Measurements from ENCODE around the gene MYH15. TPM values are rescaled to one million over a fixed set of nuclear protein-coding genes. Genes with fewer than 3 reads are reported as not detected.

MYH15 gene
- total and polyA plus RNA-seq, 10 of the 15 experiments (the other 5 are each of a cell fraction or from before 2014, with no cell fraction given), result 0.05 to 0.27 (median 0.09) TPM; not detected in 1

- no peak overlapping the region for H3K4me2 ChIP-seq (ENCODE audit: control insufficient read depth, insufficient read depth)
- RAD21 ChIA-PET (ENCODE audit: unreplicated experiment), result no interaction called here
- no peak overlapping the region for H3K27ac ChIP-seq (ENCODE audit: control insufficient read depth, insufficient read depth)
- no peaks in the 10 kb centered on the region for H3K36me3 ChIP-seq (ENCODE audit: control insufficient read depth in 2 of 2, insufficient read depth in 2 of 2, low read length in 1 of 2)
- CTCF ChIA-PET, result interaction anchor here (0.5 to 2.1 kb wide), 6 partner anchors 8 to 488 kb away, joined by 3 to 8 read pairs (median 3); no protein-coding TSS in a partner anchor
- H4K20me1 ChIP-seq (ENCODE audit: control insufficient read depth, insufficient read depth), result no peaks in the 10 kb centered on the region
- intact Hi-C loops (cut with micrococcal nuclease; ENCODE audit: unreplicated experiment), result no loop called here
- DNase-seq (ENCODE audit: low read depth, low spot score) (no peak), FAIRE-seq (no peak), ATAC-seq (no peak)
- no peaks in the 10 kb centered on the region for H3K9me3 ChIP-seq (replicated peaks; ENCODE audit: control insufficient read depth, insufficient read depth, low read length)
- no peaks in the 10 kb centered on the region for H3K79me2 ChIP-seq (ENCODE audit: control insufficient read depth, insufficient read depth, low read length)
- SMC1A ChIA-PET (ENCODE audit: uncharacterized antibody, unreplicated experiment), result interaction anchor here (1.3 to 2.6 kb wide), 2 partner anchors 9 to 12 kb away, joined by 4 to 7 read pairs; no protein-coding TSS in a partner anchor
- no peak for TF ChIP-seq EP300 (IDR thresholded peaks at IDR 0.05; ENCODE audit: borderline replicate concordance in 1 of 2, control insufficient read depth in 1 of 2, low read depth in 2 of 2, low read length in 2 of 2)
- TF ChIP-seq SUZ12 (IDR thresholded peaks at IDR 0.05; ENCODE audit: unreplicated experiment), result no peak
- TF ChIP-seq MTA3 (IDR thresholded peaks at IDR 0.05; ENCODE audit: borderline replicate concordance, low read length), result no peak
- no peak overlapping the region for H2AFZ ChIP-seq (ENCODE audit: control insufficient read depth, low read depth, low read length)
- POLR2A ChIA-PET, result no interaction called here
- H3K27me3 ChIP-seq (replicated peaks in 1 of 2; ENCODE audit: control insufficient read depth in 2 of 2, insufficient read depth in 2 of 2, low read length in 1 of 2), result no peaks in the 10 kb centered on the region
- 64% methylated on average over 3 of the region's 3 CpGs for WGBS (ENCODE audit: insufficient coverage, insufficient replicate concordance, low lambda C conversion rate, missing lambda C conversion rate)
- no peak overlapping the region for H3K4me3 ChIP-seq
- no peak overlapping the region for H3K9ac ChIP-seq (ENCODE audit: control insufficient read depth, insufficient read depth, low read length)
- H3K4me1 ChIP-seq (ENCODE audit: control insufficient read depth, insufficient read depth, low read length), result peaks cover 16% of the 10 kb centered on the region
- in situ Hi-C loops (cut with MboI), result no loop called here
- BruUV-seq (replicated peaks), result no TSS peak
These were observed 117.1 kb downstream of the MYH15 start for GRCh38 chr3:108393128-108393900.

- POLR2A ChIA-PET, result no interaction called here
- SMC1A ChIA-PET (ENCODE audit: uncharacterized antibody, unreplicated experiment), result interaction anchor here (1.3 to 2.6 kb wide), 2 partner anchors 10 to 13 kb away, joined by 4 to 7 read pairs; no protein-coding TSS in a partner anchor
These were observed 118.3 kb downstream of the MYH15 start for GRCh38 chr3:108391917-108392593.

More at GRCh38 chr3:108391917-108392593, 118.3 kb downstream of the MYH15 start:
- in situ Hi-C loops (cut with MboI) (no loop called here), intact Hi-C loops (cut with micrococcal nuclease; ENCODE audit: unreplicated experiment) (no loop called here)
- ATAC-seq, result no peak
- no peaks in the 10 kb centered on the region for H3K27me3 ChIP-seq (replicated peaks in 1 of 2; ENCODE audit: control insufficient read depth in 2 of 2, insufficient read depth in 2 of 2, low read length in 1 of 2)
- H4K20me1 ChIP-seq (ENCODE audit: control insufficient read depth, insufficient read depth), result no peaks in the 10 kb centered on the region
- no peak for DNase-seq (ENCODE audit: low read depth, low spot score)
- no peak for TF ChIP-seq CBX3 (IDR thresholded peaks at IDR 0.05; ENCODE audit: borderline replicate concordance, low read depth)
- no peak for TF ChIP-seq BHLHE40 (IDR thresholded peaks at IDR 0.05; ENCODE audit: borderline replicate concordance in 1 of 2, low read depth in 2 of 2, low read length in 1 of 2)
- ChIA-PET RAD21 (ENCODE audit: unreplicated experiment) (interaction anchor here (1.1 kb wide), 1 partner anchor 11 kb away, joined by 3 read pairs; no protein-coding TSS in a partner anchor), CTCF (interaction anchor here (0.9 to 2.1 kb wide), 5 partner anchors 11 to 100 kb away, joined by 3 to 8 read pairs (median 3); no protein-coding TSS in a partner anchor)
- no peaks in the 10 kb centered on the region for H3K36me3 ChIP-seq (ENCODE audit: control insufficient read depth in 2 of 2, insufficient read depth in 2 of 2, low read length in 1 of 2)
- H3K27ac ChIP-seq (ENCODE audit: control insufficient read depth, insufficient read depth), result no peak overlapping the region
- H3K4me2 ChIP-seq (ENCODE audit: control insufficient read depth, insufficient read depth), result no peak overlapping the region
- BruUV-seq (replicated peaks), result no TSS peak
- peaks cover 29% of the 10 kb centered on the region for H3K4me1 ChIP-seq (ENCODE audit: control insufficient read depth, insufficient read depth, low read length)
- H3K79me2 ChIP-seq (ENCODE audit: control insufficient read depth, insufficient read depth, low read length), result no peaks in the 10 kb centered on the region
- 46% methylated on average over 3 of the region's 3 CpGs for WGBS (ENCODE audit: insufficient coverage, insufficient replicate concordance, low lambda C conversion rate, missing lambda C conversion rate)
- H3K4me3 ChIP-seq, result no peak overlapping the region
- H3K9ac ChIP-seq (ENCODE audit: control insufficient read depth, insufficient read depth, low read length), result no peak overlapping the region
- H2AFZ ChIP-seq (ENCODE audit: control insufficient read depth, low read depth, low read length), result no peak overlapping the region
- FAIRE-seq, result no peak
- no peaks in the 10 kb centered on the region for H3K9me3 ChIP-seq (replicated peaks; ENCODE audit: control insufficient read depth, insufficient read depth, low read length)

All from GM12878 (cell line).